AG04449 (cell line): ENCODE results near the gene BDKRB2.

Experiments used
- CTCF ChIA-PET: fragments of 350-600 bp; formaldehyde crosslinking; extraction: SDS; loops from one replicate; lab custom pipeline; 2021; ENCODE audit warnings: antibody characterized with exemption; lab: Yijun Ruan, JAX
- POLR2A ChIA-PET: fragments of 400-600, 350-600 bp; formaldehyde crosslinking; extraction: SDS; loops from one replicate; lab custom pipeline; 2020; ENCODE audit warnings: antibody characterized with exemption, inconsistent platforms; lab: Yijun Ruan, JAX
- DNase-seq: peaks from one replicate; pipeline ENCODE4 v3.0.0-alpha.2; 2010; ENCODE audit warnings: low read depth, low spot score
- H3K4me3 ChIP-seq: 2 replicates; pipeline ENCODE4 v1.5.1; 2011; ENCODE audit warnings: low read depth, mild to moderate bottlenecking, control low read depth, low read length
- TF ChIP-seq, protein P1 (sequence below): IDR thresholded peaks from one replicate; pipeline ENCODE4 v1.5.1; 2011; ENCODE audit warnings: mild to moderate bottlenecking, moderate library complexity, low read length, control low read depth, inconsistent platforms; ENCODE audit not compliant: insufficient read depth; ENCODE audit errors: missing control alignments

Gene BDKRB2

GRCh38 chr14:96173636-96174475 lies 30.8 kb upstream of the BDKRB2 start:
- POLR2A ChIA-PET, result no interaction called here
- CTCF ChIA-PET, result no interaction called here
- TF ChIP-seq, protein P1, sequence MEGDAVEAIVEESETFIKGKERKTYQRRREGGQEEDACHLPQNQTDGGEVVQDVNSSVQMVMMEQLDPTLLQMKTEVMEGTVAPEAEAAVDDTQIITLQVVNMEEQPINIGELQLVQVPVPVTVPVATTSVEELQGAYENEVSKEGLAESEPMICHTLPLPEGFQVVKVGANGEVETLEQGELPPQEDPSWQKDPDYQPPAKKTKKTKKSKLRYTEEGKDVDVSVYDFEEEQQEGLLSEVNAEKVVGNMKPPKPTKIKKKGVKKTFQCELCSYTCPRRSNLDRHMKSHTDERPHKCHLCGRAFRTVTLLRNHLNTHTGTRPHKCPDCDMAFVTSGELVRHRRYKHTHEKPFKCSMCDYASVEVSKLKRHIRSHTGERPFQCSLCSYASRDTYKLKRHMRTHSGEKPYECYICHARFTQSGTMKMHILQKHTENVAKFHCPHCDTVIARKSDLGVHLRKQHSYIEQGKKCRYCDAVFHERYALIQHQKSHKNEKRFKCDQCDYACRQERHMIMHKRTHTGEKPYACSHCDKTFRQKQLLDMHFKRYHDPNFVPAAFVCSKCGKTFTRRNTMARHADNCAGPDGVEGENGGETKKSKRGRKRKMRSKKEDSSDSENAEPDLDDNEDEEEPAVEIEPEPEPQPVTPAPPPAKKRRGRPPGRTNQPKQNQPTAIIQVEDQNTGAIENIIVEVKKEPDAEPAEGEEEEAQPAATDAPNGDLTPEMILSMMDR, result no peak
- DNase-seq, result no peak
- H3K4me3 ChIP-seq, result no peak overlapping the region

DNA sequence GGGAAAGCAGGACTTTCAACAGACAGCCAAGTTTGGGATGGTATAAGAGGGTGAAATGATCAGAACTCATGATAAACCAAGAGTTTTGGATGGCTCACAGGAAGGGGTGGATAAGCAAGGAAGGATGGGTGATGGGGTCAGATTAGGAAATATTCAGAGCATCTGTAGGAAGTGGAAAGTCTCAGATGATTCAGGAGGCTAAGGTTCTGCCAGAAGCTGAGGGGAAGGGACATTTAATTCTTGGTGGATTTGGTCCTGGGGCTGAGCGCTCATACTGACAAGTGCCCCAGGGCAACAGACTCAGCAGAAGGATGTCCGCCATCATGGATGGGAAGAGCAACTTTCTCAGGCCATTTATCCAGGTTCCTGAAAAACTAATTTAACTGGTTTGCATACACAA lies 28.4 kb upstream of the BDKRB2 start:
- TF ChIP-seq, protein P1, result no peak
- no peak overlapping the region for H3K4me3 ChIP-seq
- no peak for DNase-seq
- ChIA-PET POLR2A (no interaction called here), CTCF (interaction anchor here (0.8 to 2.2 kb wide), 3 partner anchors 9 to 100 kb away, joined by 3 to 6 read pairs (median 4); no protein-coding TSS in a partner anchor)

DNA sequence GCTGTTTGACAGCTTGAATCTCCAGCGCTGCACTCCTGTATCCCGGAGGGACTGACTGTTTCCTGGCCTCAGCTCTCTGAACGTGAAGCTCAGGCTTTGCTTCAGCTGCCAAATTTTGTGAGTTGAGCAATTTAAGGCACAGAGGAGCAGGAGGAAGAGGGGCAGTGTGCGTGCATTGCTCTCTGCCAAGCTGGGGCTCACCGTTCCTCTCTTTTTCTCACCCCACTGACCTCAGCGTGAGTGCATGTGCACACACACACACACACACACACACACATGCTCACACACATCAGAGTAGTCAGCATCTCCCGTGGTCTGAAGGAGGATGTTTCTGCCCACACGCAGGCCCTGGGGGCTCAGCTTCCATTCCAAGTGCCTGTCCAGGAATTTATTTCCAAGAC lies 27.8 kb upstream of the BDKRB2 start:
- POLR2A ChIA-PET, result interaction anchor here (0.9 kb wide), 1 partner anchor 28 kb away, joined by 4 read pairs; the partner anchor contains the start of gene BDKRB2
- TF ChIP-seq, protein P1, result no peak
- CTCF ChIA-PET, result interaction anchor here (0.8 to 2.2 kb wide), 6 partner anchors 8 to 100 kb away, joined by 3 to 8 read pairs (median 5); no protein-coding TSS in a partner anchor
- peak; percentile 71 for DNase-seq
- H3K4me3 ChIP-seq, result no peak overlapping the region

DNA sequence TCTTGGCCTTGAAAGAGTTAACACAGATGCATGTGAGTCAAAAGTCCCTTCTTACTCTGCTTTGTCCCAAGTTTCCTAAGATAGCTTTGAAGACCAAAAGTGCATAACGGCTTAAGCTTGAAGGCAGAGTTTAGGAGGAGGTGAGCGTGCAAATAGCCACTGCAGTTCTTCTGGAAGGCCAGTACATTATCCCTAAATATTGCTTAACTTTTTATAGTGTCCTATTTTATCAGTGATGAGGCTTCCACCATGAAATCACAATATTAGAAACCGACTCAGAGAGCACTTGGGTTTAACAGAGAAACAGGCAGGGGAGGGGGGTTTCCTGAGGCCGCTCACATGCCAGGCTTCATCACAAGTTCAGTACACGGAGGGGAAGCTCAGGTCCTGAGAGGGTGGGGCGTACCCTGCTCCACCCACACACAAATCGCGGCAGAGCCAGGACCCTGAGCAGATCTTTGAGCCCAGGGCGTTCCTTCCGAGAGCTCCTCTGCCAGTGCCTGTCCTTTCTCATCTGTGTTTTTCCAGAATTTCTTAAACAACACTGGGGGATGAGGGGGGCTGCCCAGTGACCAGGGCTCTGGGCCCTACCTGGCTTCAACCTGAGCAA lies 26.8 kb upstream of the BDKRB2 start:
- DNase-seq, result no peak
- TF ChIP-seq, protein P1, result no peak
- POLR2A ChIA-PET, result no interaction called here
- H3K4me3 ChIP-seq, result no peak overlapping the region
- CTCF ChIA-PET, result interaction anchor here (1.0 to 2.2 kb wide), 7 partner anchors 9 to 77 kb away, joined by 3 to 8 read pairs (median 4); no protein-coding TSS in a partner anchor

- CTCF ChIA-PET, result interaction anchor here (0.9 to 1.3 kb wide), 4 partner anchors 8 to 80 kb away, joined by 3 to 4 read pairs (median 4); no protein-coding TSS in a partner anchor
- no peak overlapping the region for H3K4me3 ChIP-seq
- TF ChIP-seq, protein P1, result no peak
- POLR2A ChIA-PET, result no interaction called here
- no peak for DNase-seq
Measured at GRCh38 chr14:96178461-96179321, 25.9 kb upstream of the BDKRB2 start.
